Parathyroid adenoma (tissue), 2 donors: ENCODE measurements around the gene PLPP4.

Experiments used
- H2AFZ ChIP-seq: fragments of 300-600 bp; sonication (generic); one replicate; pipeline ENCODE4 v1.7.0; 2017; ENCODE audit warnings: antibody characterized with exemption, mild to moderate bottlenecking
- H3K27ac ChIP-seq: fragments of 300-600 bp; sonication (generic); one replicate; pipeline ENCODE4 v1.7.0; 2017
- H3K27me3 ChIP-seq: fragments of 300-600 bp; sonication (generic); one replicate; pipeline ENCODE4 v1.7.0; 2017; ENCODE audit warnings: low read length; ENCODE audit not compliant: control insufficient read depth, insufficient read depth
- H3K36me3 ChIP-seq: fragments of 300-600 bp; sonication (generic); one replicate; pipeline ENCODE4 v1.7.0; 2017; ENCODE audit warnings: low read length; ENCODE audit not compliant: control insufficient read depth, insufficient read depth
- H3K4me1 ChIP-seq: fragments of 300-600 bp; sonication (generic); one replicate; pipeline ENCODE4 v1.7.0; 2017; ENCODE audit warnings: control low read depth
- H3K4me2 ChIP-seq: fragments of 300-600 bp; sonication (generic); one replicate; pipeline ENCODE4 v1.7.0; 2017; ENCODE audit warnings: low read length
- H3K4me3 ChIP-seq: fragments of 300-600 bp; sonication (generic); one replicate; pipeline ENCODE4 v1.7.0; 2017; ENCODE audit warnings: low read depth, low read length
- H3K79me2 ChIP-seq: fragments of 300-600 bp; sonication (generic); one replicate; pipeline ENCODE4 v1.7.0; 2017; ENCODE audit warnings: control low read depth
- H3K9ac ChIP-seq: fragments of 300-600 bp; sonication (generic); one replicate; pipeline ENCODE4 v1.7.0; 2017; ENCODE audit warnings: mild to moderate bottlenecking
- H3K9me3 ChIP-seq: fragments of 300-600 bp; sonication (generic); one replicate; pipeline ENCODE4 v1.7.0; 2017; ENCODE audit warnings: low read length; ENCODE audit not compliant: control insufficient read depth
- CTCF ChIP-seq: fragments of 300-600 bp; sonication (generic); IDR thresholded peaks from one replicate; pipeline ENCODE4 v1.7.0; 2017; ENCODE audit warnings: antibody characterized with exemption, mild to moderate bottlenecking
- donor health status: primary hyperparathyroidism.

The PLPP4 gene

GRCh38 chr10:120507175-120507574 lies 50.1 kb downstream of the PLPP4 start:
- H2AFZ ChIP-seq, result no peak overlapping the region
- H3K27me3 ChIP-seq, result no peaks in the 10 kb centered on the region
- no peak for TF ChIP-seq CTCF
- H3K9me3 ChIP-seq, result no peaks in the 10 kb centered on the region
- H3K4me3 ChIP-seq, result no peak overlapping the region
- no peak overlapping the region for H3K9ac ChIP-seq
- H3K4me2 ChIP-seq, result no peak overlapping the region
- no peak overlapping the region for H3K27ac ChIP-seq
- no peaks in the 10 kb centered on the region for H3K79me2 ChIP-seq
- H3K4me1 ChIP-seq, result no peaks in the 10 kb centered on the region
- no peaks in the 10 kb centered on the region for H3K36me3 ChIP-seq

GRCh38 chr10:120507651-120508050 lies 50.6 kb downstream of the PLPP4 start:
- Histone ChIP-seq H2AFZ (no peak overlapping the region), H3K4me1 (no peaks in the 10 kb centered on the region), H3K9ac (no peak overlapping the region), H3K4me2 (no peak overlapping the region), H3K36me3 (no peaks in the 10 kb centered on the region), H3K9me3 (no peaks in the 10 kb centered on the region), H3K4me3 (no peak overlapping the region), H3K79me2 (no peaks in the 10 kb centered on the region), H3K27ac (no peak overlapping the region), H3K27me3 (no peaks in the 10 kb centered on the region)
- no peak for TF ChIP-seq CTCF

GRCh38 chr10:120508393-120508792 lies 51.4 kb downstream of the PLPP4 start:
- TF ChIP-seq CTCF, result no peak
- Histone ChIP-seq H3K4me2 (no peak overlapping the region), H3K27me3 (no peaks in the 10 kb centered on the region), H3K36me3 (no peaks in the 10 kb centered on the region), H3K4me3 (no peak overlapping the region), H3K4me1 (no peaks in the 10 kb centered on the region), H3K9ac (no peak overlapping the region), H2AFZ (no peak overlapping the region), H3K79me2 (no peaks in the 10 kb centered on the region), H3K9me3 (no peaks in the 10 kb centered on the region), H3K27ac (no peak overlapping the region)

GRCh38 chr10:120508966-120509365 lies 51.9 kb downstream of the PLPP4 start:
- Histone ChIP-seq H3K79me2 (no peaks in the 10 kb centered on the region), H3K9me3 (no peaks in the 10 kb centered on the region), H3K4me3 (no peak overlapping the region), H3K36me3 (no peaks in the 10 kb centered on the region), H3K27ac (no peak overlapping the region), H3K9ac (no peak overlapping the region), H2AFZ (no peak overlapping the region), H3K27me3 (no peaks in the 10 kb centered on the region), H3K4me1 (no peaks in the 10 kb centered on the region), H3K4me2 (no peak overlapping the region)
- no peak for TF ChIP-seq CTCF

- Histone ChIP-seq H3K27ac (no peak overlapping the region), H3K4me2 (no peak overlapping the region), H2AFZ (no peak overlapping the region), H3K36me3 (no peaks in the 10 kb centered on the region), H3K9me3 (no peaks in the 10 kb centered on the region), H3K9ac (no peak overlapping the region), H3K79me2 (no peaks in the 10 kb centered on the region), H3K27me3 (no peaks in the 10 kb centered on the region), H3K4me1 (no peaks in the 10 kb centered on the region), H3K4me3 (no peak overlapping the region)
- TF ChIP-seq CTCF, result no peak
Measured at GRCh38 chr10:120511165-120511564, 54.1 kb downstream of the PLPP4 start.
